Type B pancreatic cell (in vitro differentiated cells): Measurements from ENCODE around the gene ZNF74. TPM values are rescaled to one million over a fixed set of nuclear protein-coding genes. Genes with fewer than 3 reads are reported as not detected.

ENCODE experiments used
- DNase-seq: peaks from one replicate; pipeline ENCODE4 v3.0.0; 2021; ENCODE audit warnings: mixed read lengths; ENCODE audit not compliant: unreplicated experiment; ENCODE audit errors: extremely low spot score
- H3K27ac Mint-ChIP-seq: 2 replicates; pipeline ENCODE4 v1.8.0; 2021; ENCODE audit warnings: mild to moderate bottlenecking, mixed read lengths
- H3K27me3 Mint-ChIP-seq: 2 replicates; pipeline ENCODE4 v1.8.0; 2021; ENCODE audit warnings: mixed read lengths
- H3K36me3 Mint-ChIP-seq: 2 replicates; pipeline ENCODE4 v1.8.0; 2021; ENCODE audit warnings: mixed read lengths
- H3K4me1 Mint-ChIP-seq: one replicate; pipeline ENCODE4 v1.8.0; 2021; ENCODE audit warnings: mixed read lengths; ENCODE audit not compliant: unreplicated experiment
- H3K4me3 Mint-ChIP-seq: 2 replicates; pipeline ENCODE4 v1.8.0; 2021; ENCODE audit warnings: mild to moderate bottlenecking, mixed read lengths
- H3K9me3 Mint-ChIP-seq: 2 replicates; pipeline ENCODE4 v1.8.0; 2021; ENCODE audit warnings: mixed read lengths
- CTCF ChIP-seq: fragments of 200-600 bp; sonication (generic); conservative IDR thresholded peaks from 2 replicates; pipeline ENCODE4 v1.5.0; 2021; ENCODE audit warnings: antibody characterized with exemption, mild to moderate bottlenecking
- total RNA-seq: library from RNA; stranded (reverse); gene quantifications from 2 replicates; pipeline ENCODE4 v1.2.1, GENCODE V29; 2021; ENCODE audit warnings: low replicate concordance

Gene ZNF74
- total RNA-seq, 1 donor from 2014 or later, result 39.5 TPM

- Mint-ChIP-seq H3K27me3 (peaks cover 11% of the 10 kb centered on the region), H3K4me1 (peaks cover 8% of the 10 kb centered on the region), H3K4me3 (no peak overlapping the region), H3K9me3 (no peaks in the 10 kb centered on the region), H3K27ac (no peak overlapping the region), H3K36me3 (peaks cover 3% of the 10 kb centered on the region)
- no peak for DNase-seq
- TF ChIP-seq CTCF, result no peak
These were observed 47.9 kb downstream of the ZNF74 start for GRCh38 chr22:20441631-20442484.

DNA sequence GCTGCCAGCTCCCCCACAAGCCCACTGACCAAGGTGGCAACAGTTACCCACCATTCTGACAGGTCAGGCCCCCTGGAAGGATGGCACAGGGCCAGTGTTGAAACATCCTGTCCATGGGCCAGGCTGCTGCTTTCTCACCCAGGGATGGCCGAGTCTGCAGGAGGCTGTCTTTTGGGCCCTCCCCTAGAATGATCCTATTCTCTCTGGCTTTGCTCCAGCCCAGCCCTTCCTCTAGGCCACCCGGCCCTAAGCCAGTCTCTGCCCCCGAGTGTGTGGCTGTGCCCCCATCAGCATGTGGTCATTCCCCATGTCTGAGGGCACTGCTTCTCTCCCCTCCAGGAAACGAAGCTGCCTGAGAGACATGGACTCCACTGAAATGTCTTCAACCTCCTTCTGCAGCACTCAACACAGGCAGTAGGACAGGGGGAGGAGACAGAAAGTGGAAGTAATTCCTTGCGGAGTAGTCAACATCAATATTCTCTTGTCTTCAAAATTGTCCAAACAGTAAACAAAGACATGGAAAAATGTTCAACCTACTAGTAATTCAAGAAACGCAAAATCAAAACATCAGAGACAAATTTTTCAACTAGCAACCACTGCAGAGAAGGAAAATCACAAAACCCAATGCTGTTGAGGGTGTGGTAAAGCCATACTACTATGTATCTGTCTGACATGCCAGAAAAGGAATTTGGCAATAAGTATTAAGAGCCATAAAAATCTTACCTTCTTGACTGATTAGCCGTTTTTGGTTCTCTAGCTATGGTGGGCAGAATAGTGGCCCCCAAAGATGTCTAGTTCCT is 48.7 kb downstream of the ZNF74 start:
- DNase-seq, result no peak
- peaks cover 8% of the 10 kb centered on the region for H3K27me3 Mint-ChIP-seq
- no peak overlapping the region for H3K27ac Mint-ChIP-seq
- no peaks in the 10 kb centered on the region for H3K9me3 Mint-ChIP-seq
- H3K4me1 Mint-ChIP-seq, result peaks cover 8% of the 10 kb centered on the region
- no peak overlapping the region for H3K4me3 Mint-ChIP-seq
- H3K36me3 Mint-ChIP-seq, result peaks cover 3% of the 10 kb centered on the region
- no peak for TF ChIP-seq CTCF

GRCh38 chr22:20444325-20444724 is 50.4 kb downstream of the ZNF74 start:
- Mint-ChIP-seq H3K9me3 (no peaks in the 10 kb centered on the region), H3K27me3 (peaks cover 3% of the 10 kb centered on the region), H3K4me1 (peaks cover 3% of the 10 kb centered on the region), H3K4me3 (no peak overlapping the region), H3K27ac (no peak overlapping the region), H3K36me3 (peaks cover 3% of the 10 kb centered on the region)
- TF ChIP-seq CTCF, result no peak
- no peak for DNase-seq

DNA sequence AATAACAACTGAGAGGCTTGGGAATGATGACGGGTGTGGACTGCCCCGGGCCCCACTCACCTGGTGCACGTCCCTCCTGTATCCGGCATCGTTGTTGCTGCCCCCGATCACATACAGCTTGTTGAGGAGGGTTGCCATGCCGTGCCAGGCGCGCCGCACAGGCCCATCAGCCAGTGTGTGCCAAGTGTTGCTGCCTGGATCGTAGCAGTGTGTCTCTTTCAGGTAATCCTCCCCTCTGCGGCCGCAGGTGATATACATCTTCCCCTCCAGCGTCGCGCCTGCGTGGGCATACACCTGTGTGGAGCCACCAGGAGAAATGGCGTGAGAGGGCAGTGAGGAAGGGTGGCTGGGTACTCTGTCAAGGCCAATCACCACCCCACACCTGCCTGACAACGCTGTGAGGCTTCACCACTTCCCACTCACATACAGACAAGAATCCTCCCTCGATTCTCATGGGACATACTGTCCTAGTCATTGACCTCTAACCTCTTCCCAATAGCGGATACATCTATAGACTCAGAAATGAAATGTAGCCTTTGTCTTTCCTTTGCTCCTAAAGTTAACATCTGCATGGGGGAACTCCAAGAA is 52.5 kb downstream of the ZNF74 start:
- Mint-ChIP-seq H3K4me3 (no peak overlapping the region), H3K4me1 (no peaks in the 10 kb centered on the region), H3K27me3 (no peaks in the 10 kb centered on the region), H3K36me3 (peaks cover 8% of the 10 kb centered on the region), H3K9me3 (no peaks in the 10 kb centered on the region), H3K27ac (no peak overlapping the region)
- TF ChIP-seq CTCF, result no peak
- no peak for DNase-seq

GRCh38 chr22:20448630-20449029 is 54.7 kb downstream of the ZNF74 start:
- Mint-ChIP-seq H3K27ac (no peak overlapping the region), H3K27me3 (no peaks in the 10 kb centered on the region), H3K36me3 (peaks cover 12% of the 10 kb centered on the region), H3K4me1 (no peaks in the 10 kb centered on the region), H3K9me3 (no peaks in the 10 kb centered on the region), H3K4me3 (no peak overlapping the region)
- no peak for TF ChIP-seq CTCF
- DNase-seq, result no peak
